GM12872 (cell line): Measurements from ENCODE around the gene ZFAND2B.

Experiments used
- CTCF ChIP-seq: IDR thresholded peaks from 3 replicates; pipeline ENCODE4 v1.5.1; 2011; ENCODE audit warnings: low read depth, mild to moderate bottlenecking, low read length, moderate library complexity; ENCODE audit not compliant: insufficient read depth

Gene ZFAND2B

GRCh38 chr2:219254590-219255201 lies 48.1 kb downstream of the ZFAND2B start:
- TF ChIP-seq CTCF = no peak
